Activated T-cell treated with anti-CD3 and anti-CD28 coated beads, Interleukin-2, amount 50 U/mL, for 24 hours (primary cell): ENCODE measurements around the gene NRIP2.
A peak's percentile ranks its signal among the peaks of the same experiment; 100 is the strongest.
"Not testable (repeated sequence)": the region's sequence is repeated elsewhere in the genome, so short reads cannot be mapped to it uniquely, and the experiment has no call there.

Experiments used
- DNase-seq: peaks from one replicate; pipeline ENCODE4 v3.0.0-alpha.2; 2020
- H3K27ac Mint-ChIP-seq: 2 replicates; pipeline ENCODE4 v1.8.0; 2020; ENCODE audit warnings: mild to moderate bottlenecking, mixed read lengths
- H3K27me3 Mint-ChIP-seq: 2 replicates; pipeline ENCODE4 v1.8.0; 2020; ENCODE audit warnings: mixed read lengths
- H3K36me3 Mint-ChIP-seq: 2 replicates; pipeline ENCODE4 v1.8.0; 2020; ENCODE audit warnings: low read depth, mixed read lengths
- H3K4me1 Mint-ChIP-seq: 2 replicates; pipeline ENCODE4 v1.8.0; 2020; ENCODE audit warnings: low read depth, mixed read lengths
- H3K4me3 Mint-ChIP-seq: 2 replicates; pipeline ENCODE4 v1.8.0; 2020; ENCODE audit warnings: mild to moderate bottlenecking, moderate library complexity, mixed read lengths
- H3K9me3 Mint-ChIP-seq: 2 replicates; pipeline ENCODE4 v1.8.0; 2020; ENCODE audit warnings: mixed read lengths

The NRIP2 gene, protein sequence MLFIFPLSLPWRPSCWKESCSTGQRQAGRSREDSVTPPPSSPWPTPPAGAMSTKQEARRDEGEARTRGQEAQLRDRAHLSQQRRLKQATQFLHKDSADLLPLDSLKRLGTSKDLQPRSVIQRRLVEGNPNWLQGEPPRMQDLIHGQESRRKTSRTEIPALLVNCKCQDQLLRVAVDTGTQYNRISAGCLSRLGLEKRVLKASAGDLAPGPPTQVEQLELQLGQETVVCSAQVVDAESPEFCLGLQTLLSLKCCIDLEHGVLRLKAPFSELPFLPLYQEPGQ

DNA sequence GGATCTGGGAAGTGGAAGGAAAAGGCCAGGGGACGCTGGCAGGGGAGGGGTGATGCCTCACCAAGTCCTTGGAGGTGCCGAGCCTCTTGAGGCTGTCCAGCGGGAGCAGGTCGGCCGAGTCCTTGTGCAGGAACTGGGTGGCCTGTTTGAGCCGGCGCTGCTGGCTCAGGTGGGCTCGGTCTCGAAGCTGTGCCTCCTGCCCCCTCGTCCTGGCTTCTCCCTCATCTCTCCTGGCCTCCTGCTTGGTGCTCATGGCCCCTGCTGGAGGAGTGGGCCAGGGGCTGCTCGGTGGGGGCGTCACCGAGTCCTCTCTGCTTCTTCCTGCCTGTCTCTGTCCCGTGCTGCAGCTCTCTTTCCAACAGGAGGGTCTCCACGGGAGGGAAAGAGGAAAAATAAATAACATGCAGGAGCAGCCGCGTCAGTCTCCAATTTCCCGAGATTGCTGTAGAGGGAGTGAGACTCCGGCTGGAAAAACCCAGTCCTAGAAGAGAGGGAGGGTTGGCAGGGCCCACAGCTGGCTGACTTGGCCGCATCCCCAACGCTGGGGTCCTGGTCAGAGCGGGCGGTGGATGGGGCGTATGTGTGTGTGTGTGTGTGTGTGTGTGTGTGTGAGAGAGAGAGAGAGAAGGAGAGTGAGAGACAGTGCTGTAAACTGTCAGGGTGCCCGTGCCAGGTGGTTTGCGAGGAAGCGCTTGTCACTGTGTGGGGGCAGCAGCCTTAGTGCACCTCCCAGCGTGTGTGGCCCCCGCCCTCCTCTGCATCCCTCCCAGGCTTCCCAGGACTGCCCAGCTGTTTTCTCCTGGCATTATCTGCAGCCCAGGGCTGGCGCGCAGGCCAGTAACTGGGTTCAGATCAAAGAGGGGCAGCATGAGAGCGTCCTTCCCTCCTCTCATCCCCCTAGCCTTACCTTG, at the start of gene NRIP2:
TSS of gene NRIP2 (minus strand) at position 455 of the 911 bp plus-strand sequence. CDS start at position 403, 52 bp downstream.
- no peak for DNase-seq
- H3K27me3 Mint-ChIP-seq = no peaks in the 10 kb centered on the region
- no peak within 1 kb of the TSS for H3K27ac Mint-ChIP-seq
- H3K9me3 Mint-ChIP-seq = no peaks in the 10 kb centered on the region
- H3K4me1 Mint-ChIP-seq = peaks cover 6% of the 10 kb centered on the region
- H3K4me3 Mint-ChIP-seq = no peak within 1 kb of the TSS
- peaks cover 61% of the 10 kb centered on the region for H3K36me3 Mint-ChIP-seq

DNA sequence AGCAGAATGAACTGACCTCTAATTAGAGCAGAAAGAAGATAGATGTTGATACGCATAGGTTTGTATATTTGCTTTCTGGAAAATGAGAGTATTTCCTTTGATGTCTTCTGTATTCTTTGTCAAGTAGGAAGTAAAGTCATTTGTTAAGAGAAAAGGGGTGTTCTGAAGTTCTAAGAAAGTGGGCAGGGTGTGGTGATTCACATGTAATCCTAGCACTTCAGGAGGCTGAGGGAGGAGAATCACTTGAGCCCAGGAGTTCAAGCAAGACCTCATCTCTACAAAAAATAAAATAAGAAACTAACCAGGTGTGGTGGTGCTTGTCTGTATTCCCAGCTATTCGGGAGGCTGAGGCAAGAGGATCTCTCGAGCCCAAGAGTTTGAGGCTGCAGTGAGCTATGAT, 45.0 kb upstream of the NRIP2 start:
- Mint-ChIP-seq H3K27me3 (no peaks in the 10 kb centered on the region), H3K4me3 (peak overlapping the region; percentile 35), H3K9me3 (no peaks in the 10 kb centered on the region), H3K27ac (peak overlapping the region; percentile 44), H3K36me3 (peaks cover 60% of the 10 kb centered on the region), H3K4me1 (peaks cover 38% of the 10 kb centered on the region)
- no peak for DNase-seq

DNA sequence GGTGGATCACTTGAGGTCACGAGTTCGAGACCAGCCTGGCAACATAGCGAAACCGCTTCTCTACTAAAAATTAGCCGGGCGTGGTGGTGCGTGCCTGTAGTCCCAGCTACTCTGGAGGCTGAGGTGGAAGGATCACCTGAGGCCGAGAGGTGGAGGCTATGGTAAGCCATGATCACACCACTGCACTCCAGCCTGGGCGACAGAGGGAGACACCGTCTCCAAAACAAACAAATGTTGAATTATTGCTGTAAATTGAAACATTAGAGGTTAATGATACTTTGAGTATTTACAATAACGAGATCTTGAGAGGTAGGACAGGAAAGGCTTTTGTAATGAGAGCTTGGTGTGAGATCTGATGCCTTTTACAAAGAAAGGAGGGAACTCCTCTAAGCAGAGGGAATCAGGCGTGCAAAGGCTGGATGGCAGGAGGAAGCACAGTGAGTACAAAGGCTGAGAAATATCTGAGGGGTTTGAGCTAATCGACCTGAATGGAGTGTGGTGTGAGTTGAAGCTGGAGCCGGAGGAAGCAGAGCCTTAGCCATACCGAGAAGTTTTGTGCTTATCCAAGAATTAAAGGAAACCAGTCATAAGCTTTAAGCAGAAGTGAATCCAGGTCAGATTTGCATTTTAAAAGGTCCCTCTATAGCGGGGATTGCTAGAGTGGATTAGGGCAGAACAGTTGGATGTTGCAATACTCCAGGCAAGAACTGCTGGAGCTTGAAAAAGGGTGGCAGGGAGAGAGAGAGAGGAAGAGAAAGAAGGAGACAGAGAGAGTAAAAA, 43.3 kb upstream of the NRIP2 start:
- Mint-ChIP-seq H3K27me3 (no peaks in the 10 kb centered on the region), H3K36me3 (peaks cover 64% of the 10 kb centered on the region), H3K4me3 (peak overlapping the region; percentile 97), H3K9me3 (no peaks in the 10 kb centered on the region), H3K27ac (peak overlapping the region; percentile 95), H3K4me1 (peaks cover 37% of the 10 kb centered on the region)
- DNase-seq = no peak

DNA sequence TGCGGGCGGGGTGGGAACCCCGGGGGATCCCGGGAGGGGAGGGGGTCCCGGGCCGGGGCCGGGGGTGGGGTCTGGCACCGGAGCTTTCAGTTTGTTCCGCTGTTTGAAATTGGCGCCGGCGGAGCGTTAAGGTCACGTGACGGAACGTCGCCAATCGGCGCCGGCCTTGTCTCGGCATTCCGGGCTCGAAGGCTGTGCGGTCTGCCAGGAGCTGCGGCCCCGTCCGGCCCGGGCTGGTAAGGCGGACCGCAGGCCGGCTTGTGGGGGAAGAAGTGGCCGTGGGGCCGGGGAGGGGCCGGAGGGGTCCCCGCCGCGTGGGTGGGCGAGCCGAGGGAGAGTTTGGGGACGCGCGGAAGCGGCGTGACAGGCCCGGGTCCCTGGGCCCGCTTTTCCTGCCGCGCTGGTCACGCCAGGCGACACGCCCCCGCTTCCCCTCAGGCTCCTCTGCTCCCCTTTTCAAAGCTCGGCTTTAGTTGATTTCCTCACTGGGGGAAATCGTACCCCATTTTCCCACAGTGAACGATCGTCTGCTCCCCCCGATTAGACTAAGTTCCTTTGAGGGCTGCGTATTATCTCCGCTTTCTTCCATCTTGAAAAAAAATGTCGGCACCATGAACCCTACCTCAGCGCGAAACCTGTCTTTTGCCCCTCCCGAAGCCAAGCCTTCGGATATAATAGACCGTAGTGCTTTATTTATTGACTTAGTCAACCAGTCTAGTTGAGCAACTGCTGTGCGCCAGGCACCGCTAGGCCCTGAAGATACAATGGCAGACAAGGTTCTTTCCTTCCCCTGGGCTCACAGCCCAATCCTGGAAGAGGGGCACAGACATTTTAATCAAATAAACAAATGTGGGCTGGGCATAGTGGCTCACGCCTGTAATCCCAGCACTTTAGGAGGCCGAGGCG, 42.5 kb upstream of the NRIP2 start, which contains the start of the genes FOXM1 and RHNO1:
TSS of gene FOXM1 (minus strand) at position 128 of the 906 bp plus-strand sequence. CDS start 2,696 bp downstream, outside the sequence.
TSS of gene RHNO1 (plus strand) at position 177 of the 906 bp plus-strand sequence. CDS start 8,144 bp downstream, outside the sequence.
- Mint-ChIP-seq H3K4me3 (peak within 1 kb of the TSS; percentile 97), H3K27ac (peak within 1 kb of the TSS; percentile 95), H3K27me3 (no peaks in the 10 kb centered on the region), H3K4me1 (peaks cover 37% of the 10 kb centered on the region), H3K36me3 (peaks cover 70% of the 10 kb centered on the region), H3K9me3 (no peaks in the 10 kb centered on the region)
- peak; percentile 93 for DNase-seq

DNA sequence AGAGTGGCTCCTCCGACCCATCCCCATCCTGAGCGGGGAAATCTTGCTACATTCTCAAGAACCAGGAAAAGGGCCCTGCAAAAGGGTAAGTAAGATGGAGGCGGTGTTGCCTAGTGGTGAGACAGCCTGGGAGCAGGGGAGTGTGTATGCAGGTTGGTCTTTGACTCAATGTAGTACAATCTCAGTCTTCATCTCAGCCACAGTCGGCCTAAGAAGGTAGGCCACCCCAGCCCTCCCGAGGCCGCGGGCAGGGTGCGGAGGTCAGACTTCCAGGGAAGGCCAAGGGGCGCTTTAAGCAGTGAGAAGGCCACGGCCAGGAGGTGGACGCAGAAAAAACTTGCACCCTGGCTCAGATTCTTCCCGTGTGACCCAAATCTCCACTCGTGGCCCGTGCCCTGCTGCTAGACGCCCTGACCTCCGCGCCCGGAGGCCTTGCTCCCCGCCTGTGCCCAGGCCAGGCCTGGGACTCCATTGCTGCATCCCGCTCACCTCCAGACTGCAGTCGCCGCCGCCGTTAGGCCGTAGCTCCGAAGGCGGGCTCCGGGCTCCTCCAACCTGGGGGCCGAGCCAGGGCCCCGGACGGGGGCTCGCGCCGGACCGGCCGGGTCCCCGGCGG, 41.7 kb upstream of the NRIP2 start:
- peaks cover 34% of the 10 kb centered on the region for H3K4me1 Mint-ChIP-seq

DNA sequence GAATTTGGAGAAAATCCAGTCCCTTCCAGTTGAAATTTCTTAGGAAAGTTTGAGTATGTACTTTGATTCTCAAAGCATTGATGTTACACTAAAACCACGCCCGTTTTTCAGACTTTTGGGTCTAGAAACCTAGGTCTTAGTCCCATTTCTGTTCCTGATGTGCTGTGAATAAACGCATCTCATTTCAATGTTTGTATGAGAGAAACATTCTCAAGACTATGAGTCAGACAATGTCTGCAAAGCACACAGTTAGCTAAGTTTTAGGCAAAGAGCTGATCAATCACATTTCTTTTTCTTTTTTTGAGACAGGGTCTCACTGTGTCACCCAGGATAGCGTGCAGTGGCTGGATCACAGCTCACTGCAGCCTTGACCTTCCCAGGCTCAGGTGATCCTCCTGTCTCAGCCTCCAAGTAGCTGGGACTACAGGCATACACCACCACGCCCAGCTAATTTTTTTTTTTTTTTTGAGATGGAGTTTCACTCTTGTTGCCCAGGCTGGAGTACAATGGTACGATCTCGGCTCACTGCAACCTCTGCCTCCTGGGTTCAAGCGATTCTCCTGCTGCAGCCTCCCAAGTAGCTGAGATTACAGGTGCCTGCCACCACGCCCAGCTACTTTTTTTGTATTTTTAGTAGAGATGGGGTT, 34.3 kb upstream of the NRIP2 start:
- not testable (repeated sequence) for DNase-seq, H3K27me3 Mint-ChIP-seq, H3K9me3 Mint-ChIP-seq, H3K4me3 Mint-ChIP-seq
- Mint-ChIP-seq H3K4me1 (peaks cover 18% of the 10 kb centered on the region), H3K36me3 (peaks cover 91% of the 10 kb centered on the region), H3K27ac (peak overlapping the region; percentile 87)

More for the DNA sequence above, 41.7 kb upstream of the NRIP2 start:
- Mint-ChIP-seq H3K4me3 (peak overlapping the region; percentile 97), H3K9me3 (no peaks in the 10 kb centered on the region), H3K27me3 (no peaks in the 10 kb centered on the region), H3K27ac (peak overlapping the region; percentile 94), H3K36me3 (peaks cover 74% of the 10 kb centered on the region)
- DNase-seq = no peak

DNA sequence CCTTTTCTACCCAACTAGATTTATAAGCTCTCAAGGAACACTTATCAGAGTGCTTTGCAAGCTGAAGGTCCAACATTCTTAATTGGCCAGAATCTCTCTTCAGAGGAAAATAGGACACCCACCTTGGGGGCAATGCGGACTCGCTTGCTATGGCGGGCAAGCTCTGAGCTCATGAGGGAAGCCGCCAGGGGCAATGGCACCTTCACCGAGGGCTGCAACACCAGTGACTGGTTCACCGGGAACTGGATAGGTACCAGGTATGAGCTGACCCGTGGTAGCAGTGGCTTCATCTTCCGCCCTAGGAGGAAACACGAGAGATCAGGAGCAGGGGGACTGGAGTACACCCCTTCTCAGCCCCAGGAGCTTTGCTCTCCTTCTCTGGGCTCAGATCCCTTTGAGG, 29.4 kb upstream of the NRIP2 start:
- peaks cover 18% of the 10 kb centered on the region for H3K4me1 Mint-ChIP-seq
- H3K27me3 Mint-ChIP-seq = no peaks in the 10 kb centered on the region
- no peak for DNase-seq
- no peaks in the 10 kb centered on the region for H3K9me3 Mint-ChIP-seq
- H3K36me3 Mint-ChIP-seq = peaks cover 90% of the 10 kb centered on the region
- no peak overlapping the region for H3K4me3 Mint-ChIP-seq
- H3K27ac Mint-ChIP-seq = no peak overlapping the region

DNA sequence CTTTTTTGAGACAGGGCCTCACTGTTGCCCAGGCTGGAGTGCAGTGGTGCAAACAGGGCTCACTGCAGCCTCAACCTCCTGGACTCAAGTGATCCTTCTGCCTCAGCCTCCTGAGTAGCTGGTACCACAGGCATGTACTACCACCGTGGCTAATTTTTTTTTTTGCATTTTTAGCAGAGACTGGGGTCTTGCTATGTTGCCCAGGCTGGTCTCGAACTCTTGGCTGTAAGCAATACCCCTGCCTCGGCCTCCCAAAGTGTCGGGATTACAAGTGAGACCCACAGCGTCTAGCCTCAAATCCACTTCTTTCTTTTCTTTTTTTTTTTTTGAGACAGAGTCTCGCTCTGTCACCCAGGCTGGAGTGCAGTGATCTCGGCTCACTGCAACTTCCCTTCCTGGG, 28.6 kb upstream of the NRIP2 start:
- DNase-seq, H3K9me3 Mint-ChIP-seq, H3K4me3 Mint-ChIP-seq, H3K27me3 Mint-ChIP-seq: not testable (repeated sequence)
- Mint-ChIP-seq H3K36me3 (peaks cover 90% of the 10 kb centered on the region), H3K27ac (peak overlapping the region; percentile 22), H3K4me1 (peaks cover 10% of the 10 kb centered on the region)

DNA sequence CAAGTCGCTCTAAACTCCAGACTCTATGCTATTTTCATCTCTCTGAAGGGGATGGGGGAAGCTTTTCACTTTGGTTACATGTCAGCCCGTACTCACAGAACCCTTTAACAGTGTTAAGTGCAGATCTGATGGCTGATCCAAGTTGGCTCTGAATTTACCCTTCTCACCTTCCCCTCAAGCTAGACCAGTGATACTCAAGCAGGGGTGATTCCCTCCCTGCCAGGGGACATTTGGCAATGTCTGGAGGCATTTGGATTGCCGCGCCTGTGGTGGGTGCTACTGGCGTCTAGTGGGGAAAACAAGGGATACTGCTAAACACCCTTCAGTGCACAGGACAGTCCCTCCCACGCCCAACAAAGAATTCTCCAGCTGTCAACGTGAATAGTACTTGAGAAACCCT, 28.0 kb upstream of the NRIP2 start:
- no peaks in the 10 kb centered on the region for H3K27me3 Mint-ChIP-seq
- peaks cover 5% of the 10 kb centered on the region for H3K4me1 Mint-ChIP-seq
- peak overlapping the region; percentile 22 for H3K27ac Mint-ChIP-seq
- H3K36me3 Mint-ChIP-seq = peaks cover 90% of the 10 kb centered on the region
- H3K4me3 Mint-ChIP-seq = no peak overlapping the region
- H3K9me3 Mint-ChIP-seq = no peaks in the 10 kb centered on the region
- no peak for DNase-seq

DNA sequence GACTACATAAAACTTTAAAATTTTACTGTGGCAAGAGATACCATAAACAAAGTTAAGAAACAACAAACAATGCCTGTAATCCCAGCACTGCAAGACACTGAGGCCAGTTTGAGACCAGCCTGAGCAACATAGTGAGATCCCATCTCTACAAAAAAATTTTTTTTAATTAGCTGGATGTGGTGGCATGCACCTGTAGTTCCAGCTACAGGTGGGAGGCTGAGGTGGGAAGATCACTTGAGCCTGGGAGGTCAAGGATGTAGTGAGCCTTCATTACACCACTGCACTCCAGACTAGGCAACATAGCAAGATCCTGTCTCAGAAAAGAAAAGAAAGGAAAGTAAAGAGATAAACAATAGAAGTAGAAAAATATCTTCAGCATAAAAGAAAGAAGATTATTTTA, 25.3 kb upstream of the NRIP2 start:
- Mint-ChIP-seq H3K27ac (peak overlapping the region; percentile 15), H3K9me3 (no peaks in the 10 kb centered on the region), H3K4me1 (no peaks in the 10 kb centered on the region), H3K27me3 (no peaks in the 10 kb centered on the region), H3K36me3 (peaks cover 88% of the 10 kb centered on the region), H3K4me3 (no peak overlapping the region)
- no peak for DNase-seq

DNA sequence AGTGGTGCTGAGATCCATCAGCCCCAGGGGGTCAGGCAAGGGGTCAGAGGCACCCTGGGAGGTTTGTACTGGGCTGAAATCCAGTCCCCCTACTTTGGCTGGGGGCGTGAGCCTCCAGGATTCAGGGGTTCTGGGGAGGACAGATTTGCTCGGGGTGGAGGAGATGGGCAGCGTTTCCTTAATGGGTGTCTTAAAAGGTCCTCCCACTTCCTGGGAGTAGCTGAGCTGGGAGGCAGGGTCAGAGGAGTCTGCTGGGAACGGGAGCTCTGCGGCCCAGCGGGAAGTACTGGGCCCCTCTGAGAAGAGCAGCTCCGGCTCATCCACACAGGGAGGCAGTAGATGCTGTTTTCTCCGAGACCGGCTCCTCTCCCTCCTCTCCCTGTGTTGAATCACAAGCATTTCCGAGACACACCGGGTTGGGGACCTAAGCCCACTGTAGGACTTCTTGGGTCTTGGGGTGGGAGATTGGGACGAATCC, 24.1 kb upstream of the NRIP2 start:
- Mint-ChIP-seq H3K27me3 (no peaks in the 10 kb centered on the region), H3K9me3 (no peaks in the 10 kb centered on the region), H3K4me1 (no peaks in the 10 kb centered on the region), H3K4me3 (no peak overlapping the region), H3K36me3 (peaks cover 84% of the 10 kb centered on the region), H3K27ac (no peak overlapping the region)
- DNase-seq = no peak

DNA sequence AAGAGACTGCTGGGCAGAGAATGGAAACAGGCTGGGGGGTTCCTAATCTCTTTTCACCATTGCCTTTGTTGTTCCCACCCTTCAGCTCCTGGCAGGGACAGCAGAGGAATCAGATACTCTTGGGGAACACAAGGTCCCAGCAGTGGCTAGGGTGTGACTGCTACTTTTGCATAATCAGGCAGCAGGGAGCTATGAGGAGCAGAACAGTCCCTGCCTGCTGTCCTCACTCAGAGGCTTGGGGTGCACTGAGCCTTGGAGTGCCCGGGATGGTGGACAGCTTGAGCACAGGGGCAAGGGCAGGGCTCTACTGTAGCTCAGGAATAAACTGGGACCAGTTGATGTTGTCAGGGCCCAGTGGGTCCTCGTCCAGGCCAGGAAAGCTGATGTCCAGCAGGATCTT, 23.5 kb upstream of the NRIP2 start:
- Mint-ChIP-seq H3K4me1 (peaks cover 1% of the 10 kb centered on the region), H3K9me3 (no peaks in the 10 kb centered on the region), H3K27ac (no peak overlapping the region), H3K36me3 (peaks cover 80% of the 10 kb centered on the region), H3K4me3 (no peak overlapping the region), H3K27me3 (no peaks in the 10 kb centered on the region)
- DNase-seq = no peak

DNA sequence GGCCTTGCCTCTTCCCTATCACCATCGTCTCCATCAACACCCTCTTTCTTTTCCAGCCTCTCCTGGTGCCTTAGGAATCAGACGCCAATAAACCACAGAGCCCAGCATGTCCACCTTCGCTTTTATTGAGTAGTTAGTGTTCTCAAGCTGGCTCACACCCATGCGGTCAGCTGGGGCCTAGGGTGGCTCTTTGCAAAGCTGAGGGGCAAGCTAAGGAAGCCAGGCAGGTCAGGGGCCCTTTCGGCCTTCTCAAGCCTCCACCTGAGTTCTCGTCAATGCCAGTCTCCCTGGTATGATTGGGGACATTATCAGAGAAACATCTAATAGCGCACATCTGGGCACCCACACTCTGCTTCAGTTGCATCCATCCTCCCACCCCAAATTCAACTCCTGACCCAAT, 22.7 kb upstream of the NRIP2 start:
- H3K27ac Mint-ChIP-seq = no peak overlapping the region
- H3K9me3 Mint-ChIP-seq = no peaks in the 10 kb centered on the region
- H3K36me3 Mint-ChIP-seq = peaks cover 74% of the 10 kb centered on the region
- no peak for DNase-seq
- peaks cover 1% of the 10 kb centered on the region for H3K4me1 Mint-ChIP-seq
- no peaks in the 10 kb centered on the region for H3K27me3 Mint-ChIP-seq
- no peak overlapping the region for H3K4me3 Mint-ChIP-seq
